IPS-15b (cell line): ENCODE results near the gene ELMO3.

Experiments used
- H3K27me3 ChIP-seq: one replicate; pipeline ENCODE4 v1.6.1; 2013; ENCODE audit warnings: low read length; ENCODE audit not compliant: control insufficient read depth, insufficient read depth
- H3K36me3 ChIP-seq: one replicate; pipeline ENCODE4 v1.6.1; 2013; ENCODE audit warnings: low read length; ENCODE audit not compliant: control insufficient read depth, insufficient read depth
- H3K4me1 ChIP-seq: one replicate; pipeline ENCODE4 v1.6.1; 2013; ENCODE audit warnings: mild to moderate bottlenecking, low read length; ENCODE audit not compliant: control insufficient read depth, insufficient read depth
- H3K4me3 ChIP-seq: one replicate; pipeline ENCODE4 v1.5.1; 2013; ENCODE audit warnings: low read depth, low read length
- H3K9ac ChIP-seq: one replicate; pipeline ENCODE4 v1.6.1; 2013; ENCODE audit warnings: low read depth, mild to moderate bottlenecking, low read length
- H3K9me3 ChIP-seq: one replicate; pipeline ENCODE4 v1.6.1; 2013; ENCODE audit warnings: mild to moderate bottlenecking, low read length; ENCODE audit not compliant: control insufficient read depth, insufficient read depth

Gene ELMO3

GRCh38 chr16:67252609-67253497 is 53.9 kb downstream of the ELMO3 start:
- peaks cover 23% of the 10 kb centered on the region for H3K27me3 ChIP-seq
- H3K4me3 ChIP-seq = no peak overlapping the region
- H3K9me3 ChIP-seq = no peaks in the 10 kb centered on the region
- peaks cover 2% of the 10 kb centered on the region for H3K36me3 ChIP-seq
- peaks cover 3% of the 10 kb centered on the region for H3K4me1 ChIP-seq
- H3K9ac ChIP-seq = no peak overlapping the region
